Measurements from ENCODE around the gene ACAA1. TPM values are rescaled to one million over a fixed set of nuclear protein-coding genes. Genes with fewer than 3 reads are reported as not detected.
"Not testable (repeated sequence)": the region's sequence is repeated elsewhere in the genome, so short reads cannot be mapped to it uniquely, and the experiment has no call there.

The ACAA1 gene
- total RNA-seq, 1 donor from 2014 or later = 50.2 TPM

DNA sequence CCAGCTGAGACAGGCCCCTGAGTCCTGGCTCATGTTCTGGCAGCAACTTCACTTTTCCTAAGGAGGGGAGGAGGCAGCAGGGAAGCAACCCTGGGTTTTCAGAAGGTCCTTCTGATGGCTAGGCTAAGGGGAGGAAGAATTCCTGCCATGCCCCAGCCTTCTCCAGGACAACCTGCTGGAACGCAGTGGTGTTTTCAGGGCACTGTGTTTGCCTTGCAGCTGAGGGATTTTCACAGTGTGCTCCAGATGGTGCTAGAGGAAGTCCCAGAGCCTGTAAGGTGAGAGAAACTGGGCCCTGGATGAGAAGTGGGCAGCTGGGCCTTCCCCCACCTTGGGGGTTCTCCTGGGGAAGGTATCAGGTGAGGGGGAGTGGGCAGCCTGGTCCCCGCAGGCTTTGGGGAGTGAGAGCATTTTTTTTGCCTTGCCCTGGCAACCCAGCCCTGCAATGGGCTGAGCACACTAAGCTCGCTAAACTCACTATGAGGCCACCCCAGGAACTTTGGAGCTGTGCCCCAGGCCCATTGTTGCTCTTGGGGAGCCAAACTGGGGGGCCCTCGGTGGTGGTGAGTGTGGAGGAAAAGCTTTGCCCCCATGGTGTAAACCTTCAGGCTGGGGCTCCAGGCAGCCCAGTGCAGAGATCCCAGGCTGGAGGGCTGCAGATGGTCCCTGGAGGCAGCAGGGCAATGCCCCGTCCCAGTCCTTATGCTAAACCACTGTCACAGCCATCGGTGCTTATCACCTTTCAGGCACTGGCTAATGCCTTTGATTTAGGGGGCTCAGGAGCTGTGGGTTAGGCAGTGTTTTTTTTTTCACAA lies 41.1 kb downstream of the ACAA1 start:
- no peaks in the 10 kb centered on the region for H3K9me3 Mint-ChIP-seq
- DNase-seq (ENCODE audit: low read depth, low spot score) = no peak
- H3K4me1 Mint-ChIP-seq = peaks cover 15% of the 10 kb centered on the region
- H3K27me3 Mint-ChIP-seq (ENCODE audit: low read depth) = peaks cover 15% of the 10 kb centered on the region
- H3K36me3 Mint-ChIP-seq (ENCODE audit: low read depth) = no peaks in the 10 kb centered on the region
- H3K4me3 Mint-ChIP-seq = no peak overlapping the region
- H3K27ac Mint-ChIP-seq (ENCODE audit: unreplicated experiment) = no peak overlapping the region
- TF ChIP-seq, protein P1, sequence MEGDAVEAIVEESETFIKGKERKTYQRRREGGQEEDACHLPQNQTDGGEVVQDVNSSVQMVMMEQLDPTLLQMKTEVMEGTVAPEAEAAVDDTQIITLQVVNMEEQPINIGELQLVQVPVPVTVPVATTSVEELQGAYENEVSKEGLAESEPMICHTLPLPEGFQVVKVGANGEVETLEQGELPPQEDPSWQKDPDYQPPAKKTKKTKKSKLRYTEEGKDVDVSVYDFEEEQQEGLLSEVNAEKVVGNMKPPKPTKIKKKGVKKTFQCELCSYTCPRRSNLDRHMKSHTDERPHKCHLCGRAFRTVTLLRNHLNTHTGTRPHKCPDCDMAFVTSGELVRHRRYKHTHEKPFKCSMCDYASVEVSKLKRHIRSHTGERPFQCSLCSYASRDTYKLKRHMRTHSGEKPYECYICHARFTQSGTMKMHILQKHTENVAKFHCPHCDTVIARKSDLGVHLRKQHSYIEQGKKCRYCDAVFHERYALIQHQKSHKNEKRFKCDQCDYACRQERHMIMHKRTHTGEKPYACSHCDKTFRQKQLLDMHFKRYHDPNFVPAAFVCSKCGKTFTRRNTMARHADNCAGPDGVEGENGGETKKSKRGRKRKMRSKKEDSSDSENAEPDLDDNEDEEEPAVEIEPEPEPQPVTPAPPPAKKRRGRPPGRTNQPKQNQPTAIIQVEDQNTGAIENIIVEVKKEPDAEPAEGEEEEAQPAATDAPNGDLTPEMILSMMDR (conservative IDR thresholded peaks at IDR 0.05) = no peak

DNA sequence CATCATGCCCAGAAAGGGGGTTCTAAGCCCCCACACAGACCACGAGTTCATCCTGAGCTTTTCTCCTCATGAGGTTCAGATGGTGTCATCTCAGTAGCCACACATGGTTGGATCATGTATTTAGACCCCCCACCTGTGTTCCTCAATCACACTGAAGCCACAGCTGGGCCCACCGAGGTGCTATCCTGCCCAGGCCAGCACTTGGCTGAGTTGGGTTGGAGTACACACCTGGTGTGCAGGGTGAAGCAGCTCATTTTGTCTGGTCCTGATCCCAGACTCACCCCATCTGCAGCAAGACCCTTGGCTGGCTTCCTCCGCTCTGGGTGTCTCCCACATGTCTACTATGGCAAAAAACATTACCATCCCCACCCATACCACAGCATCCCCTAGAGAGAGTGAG lies 41.9 kb downstream of the ACAA1 start:
- Mint-ChIP-seq H3K4me1 (peaks cover 13% of the 10 kb centered on the region), H3K4me3 (no peak overlapping the region), H3K9me3 (no peaks in the 10 kb centered on the region), H3K36me3 (ENCODE audit: low read depth) (no peaks in the 10 kb centered on the region), H3K27ac (ENCODE audit: unreplicated experiment) (no peak overlapping the region), H3K27me3 (ENCODE audit: low read depth) (peaks cover 15% of the 10 kb centered on the region)
- DNase-seq (ENCODE audit: low read depth, low spot score) = no peak
- TF ChIP-seq, protein P1 (conservative IDR thresholded peaks at IDR 0.05) = no peak

DNA sequence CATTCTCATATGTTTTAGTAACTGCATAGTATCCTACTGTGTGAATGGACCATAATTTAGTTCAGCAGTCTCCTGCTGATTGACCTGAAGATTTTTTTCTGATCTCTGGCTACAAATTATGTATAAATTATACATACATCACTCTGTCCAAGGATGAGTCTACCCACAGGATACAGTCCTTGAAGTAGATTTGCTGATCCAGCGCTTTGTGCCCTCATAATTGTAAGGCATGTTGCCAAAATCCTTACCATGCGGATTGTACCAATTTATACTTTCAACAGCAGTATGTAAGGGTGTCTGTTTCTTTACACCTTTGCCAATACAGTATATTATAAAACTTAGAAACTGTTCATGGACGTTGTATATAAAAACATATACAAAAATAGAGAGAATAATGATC lies 46.5 kb downstream of the ACAA1 start:
- Mint-ChIP-seq H3K9me3 (no peaks in the 10 kb centered on the region), H3K27ac (ENCODE audit: unreplicated experiment) (no peak overlapping the region), H3K4me3 (no peak overlapping the region), H3K4me1 (no peaks in the 10 kb centered on the region), H3K27me3 (ENCODE audit: low read depth) (peaks cover 15% of the 10 kb centered on the region), H3K36me3 (ENCODE audit: low read depth) (no peaks in the 10 kb centered on the region)
- DNase-seq (ENCODE audit: low read depth, low spot score) = no peak
- TF ChIP-seq, protein P1 (conservative IDR thresholded peaks at IDR 0.05) = no peak

DNA sequence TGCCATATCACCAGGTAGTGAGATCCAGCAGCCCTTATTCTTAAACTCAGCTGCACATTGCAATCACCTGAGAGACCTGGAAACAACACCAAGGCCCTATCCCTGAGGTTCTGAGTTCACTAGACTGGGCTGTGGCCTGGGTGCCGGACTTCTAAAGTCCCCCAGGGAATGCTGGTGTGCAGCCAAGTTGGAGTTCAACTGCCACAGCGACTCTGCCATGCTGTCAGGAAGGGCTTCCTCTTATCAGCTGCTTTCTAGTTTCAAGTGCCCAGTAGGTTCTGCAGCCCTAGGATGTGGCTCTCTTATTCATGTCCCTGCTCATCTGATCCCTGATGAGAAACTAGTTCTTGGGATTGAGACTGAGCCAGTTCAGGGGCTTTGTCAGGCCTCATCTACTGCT lies 47.8 kb downstream of the ACAA1 start:
- Mint-ChIP-seq H3K27ac (ENCODE audit: unreplicated experiment) (no peak overlapping the region), H3K9me3 (peaks cover 8% of the 10 kb centered on the region), H3K27me3 (ENCODE audit: low read depth) (peaks cover 25% of the 10 kb centered on the region), H3K4me3 (no peak overlapping the region), H3K4me1 (peaks cover 7% of the 10 kb centered on the region), H3K36me3 (ENCODE audit: low read depth) (peaks cover 12% of the 10 kb centered on the region)
- TF ChIP-seq, protein P1 (conservative IDR thresholded peaks at IDR 0.05) = no peak
- no peak for DNase-seq (ENCODE audit: low read depth, low spot score)

DNA sequence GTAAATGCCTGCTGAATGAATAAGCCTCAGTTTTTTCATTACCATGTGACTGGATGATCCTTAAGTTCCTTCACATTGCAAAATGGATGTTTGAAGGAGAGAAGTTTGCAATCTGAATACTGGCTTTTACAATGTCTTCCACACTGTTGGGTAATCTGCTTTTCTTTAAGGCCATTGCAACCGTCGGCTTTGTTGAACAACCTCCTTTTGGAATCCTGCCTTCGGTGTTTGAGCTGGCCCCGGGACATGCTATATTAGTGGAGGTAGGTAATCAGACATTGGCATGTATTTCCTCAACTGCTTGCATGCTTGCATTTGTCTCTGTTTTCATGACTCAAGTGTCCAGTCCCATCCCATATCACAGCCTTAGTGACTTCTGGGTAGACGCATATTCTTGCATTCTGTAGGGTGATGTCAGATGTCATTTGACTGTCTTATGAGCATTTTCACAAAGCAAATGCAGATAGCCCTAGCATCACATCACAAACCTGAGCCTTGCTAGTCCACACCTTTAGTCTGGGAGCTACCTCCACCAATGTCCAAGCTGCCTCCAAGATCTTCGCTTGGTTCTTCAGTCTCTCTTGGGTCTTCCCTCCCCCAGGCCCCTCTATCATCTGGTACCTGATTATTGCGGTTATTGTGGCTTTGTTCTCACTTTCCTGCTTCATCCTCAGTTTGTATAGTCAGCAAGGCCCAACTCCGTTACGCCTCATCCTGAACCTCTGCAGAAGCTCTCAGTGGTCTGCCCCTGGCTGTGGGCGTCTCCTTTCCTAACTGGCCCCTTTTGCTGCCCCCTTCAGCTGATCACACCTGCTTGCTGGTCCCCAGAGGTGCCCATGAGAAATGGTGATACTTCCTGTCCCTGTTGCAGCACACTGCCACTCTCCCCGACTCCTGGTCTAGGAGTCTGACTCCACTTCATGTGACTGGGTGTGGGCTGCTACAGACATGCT lies 48.5 kb downstream of the ACAA1 start:
- DNase-seq (ENCODE audit: low read depth, low spot score) = no peak
- Mint-ChIP-seq H3K36me3 (ENCODE audit: low read depth) (peaks cover 16% of the 10 kb centered on the region), H3K27me3 (ENCODE audit: low read depth) (peaks cover 29% of the 10 kb centered on the region), H3K27ac (ENCODE audit: unreplicated experiment) (no peak overlapping the region), H3K4me3 (no peak overlapping the region), H3K9me3 (peaks cover 12% of the 10 kb centered on the region), H3K4me1 (peaks cover 11% of the 10 kb centered on the region)
- TF ChIP-seq, protein P1 (conservative IDR thresholded peaks at IDR 0.05) = no peak

DNA sequence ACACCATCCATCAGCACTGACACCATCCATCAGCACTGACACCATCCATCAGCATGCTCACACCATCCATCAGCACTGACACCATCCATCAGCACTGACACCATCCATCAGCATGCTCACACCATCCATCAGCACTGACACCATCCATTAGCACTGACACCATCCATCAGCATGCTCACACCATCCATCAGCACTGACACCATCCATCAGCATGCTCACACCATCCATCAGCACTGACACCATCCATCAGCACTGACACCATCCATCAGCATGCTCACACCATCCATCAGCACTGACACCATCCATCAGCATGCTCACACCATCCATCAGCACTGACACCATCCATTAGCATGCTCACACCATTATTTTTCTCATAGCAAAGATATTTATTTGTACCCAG lies 49.6 kb downstream of the ACAA1 start:
- not testable (repeated sequence) for DNase-seq (ENCODE audit: low read depth, low spot score); H3K4me3 Mint-ChIP-seq; H3K27ac Mint-ChIP-seq (ENCODE audit: unreplicated experiment)
- Mint-ChIP-seq H3K4me1 (peaks cover 11% of the 10 kb centered on the region), H3K36me3 (ENCODE audit: low read depth) (peaks cover 16% of the 10 kb centered on the region), H3K27me3 (ENCODE audit: low read depth) (peaks cover 24% of the 10 kb centered on the region), H3K9me3 (peaks cover 12% of the 10 kb centered on the region)
